Fibroblast of skin of abdomen (primary cell): ENCODE data around the gene GREB1.
"Not testable (repeated sequence)": the region's sequence is repeated elsewhere in the genome, so short reads cannot be mapped to it uniquely, and the experiment has no call there.

ENCODE experiments used
- DNase-seq: peaks from one replicate; pipeline ENCODE4 v3.0.0-alpha.2; 2013

Gene GREB1

GRCh38 chr2:11640132-11640531 lies 106.3 kb downstream of the GREB1 start:
- no peak for DNase-seq

GRCh38 chr2:11642972-11643371 lies 109.1 kb downstream of the GREB1 start:
- no peak for DNase-seq

DNA sequence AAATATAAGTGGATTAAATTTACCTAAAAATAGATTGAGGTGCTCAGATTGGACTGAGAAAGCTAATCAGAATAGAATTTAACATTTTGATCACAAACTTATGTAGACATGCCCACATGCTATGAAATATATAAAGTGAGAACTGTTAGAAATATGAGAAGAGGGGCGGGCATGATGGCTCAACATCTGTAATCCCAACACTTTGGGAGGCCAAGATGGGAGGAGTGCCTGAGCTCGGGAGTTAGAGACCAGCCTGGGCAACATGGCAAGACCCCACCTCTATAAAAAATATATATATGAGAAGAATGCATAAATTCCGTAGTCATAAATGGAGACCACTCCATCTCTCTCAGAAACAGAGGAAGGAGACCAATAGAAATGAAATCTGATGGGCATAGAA lies 110.4 kb downstream of the GREB1 start:
- DNase-seq, result no peak

- no peak for DNase-seq
These were observed 112.7 kb downstream of the GREB1 start for GRCh38 chr2:11646530-11646929.

GRCh38 chr2:11647834-11648600 lies 114.2 kb downstream of the GREB1 start:
- DNase-seq, result no peak

- no peak for DNase-seq
These were observed 115.2 kb downstream of the GREB1 start for GRCh38 chr2:11649093-11649492.

DNA sequence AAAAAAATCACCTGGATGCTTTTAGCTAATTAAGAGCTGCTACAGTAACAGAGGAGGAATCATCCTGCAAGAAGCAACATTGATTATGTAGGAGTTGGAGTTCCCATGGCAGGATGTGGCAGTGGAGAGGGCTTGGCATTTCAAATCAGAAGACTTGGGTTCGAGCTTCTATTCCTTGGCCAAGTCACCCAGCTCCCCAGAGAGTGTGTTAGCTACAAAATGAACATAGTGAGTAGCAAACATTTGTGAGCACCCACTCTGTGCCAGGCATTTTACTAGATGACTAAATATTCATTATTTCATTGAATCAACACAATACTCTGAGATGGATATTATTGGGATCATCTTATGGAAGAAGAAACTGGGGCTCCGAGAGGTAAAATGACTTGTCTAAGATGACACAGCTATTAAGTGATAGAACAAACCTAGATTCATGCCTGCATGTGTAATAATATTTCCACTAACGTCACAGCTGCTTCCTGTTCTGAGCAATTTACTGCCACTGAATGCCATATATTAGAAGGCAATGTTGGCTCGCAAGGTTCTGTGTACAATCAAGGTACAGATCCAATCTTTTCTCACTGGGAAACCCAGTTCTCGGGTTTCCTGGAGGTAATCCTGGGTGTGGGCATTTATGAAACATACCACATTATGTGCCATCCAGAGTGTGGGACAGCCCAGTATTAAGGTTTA lies 118.2 kb downstream of the GREB1 start:
- no peak for DNase-seq

DNA sequence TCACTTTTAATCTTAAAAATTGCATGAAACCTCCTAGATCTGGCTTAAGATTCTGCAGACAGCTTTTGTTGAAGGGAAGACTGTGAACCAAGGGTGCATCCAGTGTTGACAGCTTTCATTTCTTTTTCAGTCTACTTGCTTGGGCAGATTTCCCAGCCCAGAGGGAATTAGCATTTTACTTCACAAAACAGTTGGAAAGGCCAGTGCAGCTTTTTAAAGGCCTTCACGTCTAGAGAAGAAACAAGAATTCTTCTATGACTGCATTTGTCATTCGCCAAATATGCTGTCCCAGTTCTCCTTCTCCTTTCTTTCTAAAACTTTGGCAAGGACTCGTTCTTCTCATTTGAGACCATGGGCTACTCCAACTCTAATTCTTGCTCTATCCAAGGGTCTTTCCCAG lies 118.7 kb downstream of the GREB1 start:
- DNase-seq, result no peak

GRCh38 chr2:11655495-11655894 lies 121.7 kb downstream of the GREB1 start:
- DNase-seq, result no peak

GRCh38 chr2:11656252-11656651 lies 122.4 kb downstream of the GREB1 start:
- DNase-seq, result no peak

DNA sequence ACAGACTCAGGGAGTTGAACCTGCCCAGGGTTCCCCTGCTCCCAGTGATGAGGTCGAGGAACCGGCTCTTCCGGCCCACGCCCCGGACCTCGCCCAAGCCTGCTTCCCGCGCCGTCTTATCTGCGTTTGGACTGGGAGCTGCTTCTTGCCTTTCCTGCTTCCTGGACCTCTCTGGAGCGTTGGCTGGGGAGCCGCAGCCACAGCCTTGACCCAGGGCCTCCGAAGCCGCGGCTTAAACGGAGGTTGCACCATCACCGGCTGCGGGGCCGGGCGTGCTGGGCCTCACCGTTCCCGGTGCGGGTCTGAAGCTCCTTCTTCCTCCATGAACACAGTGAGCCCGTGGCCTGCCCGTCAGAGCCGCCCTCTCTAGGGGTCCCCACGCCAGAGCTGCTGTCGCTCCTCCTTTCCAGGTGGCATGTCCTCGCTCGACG lies 122.8 kb downstream of the GREB1 start:
- DNase-seq, result no peak

DNA sequence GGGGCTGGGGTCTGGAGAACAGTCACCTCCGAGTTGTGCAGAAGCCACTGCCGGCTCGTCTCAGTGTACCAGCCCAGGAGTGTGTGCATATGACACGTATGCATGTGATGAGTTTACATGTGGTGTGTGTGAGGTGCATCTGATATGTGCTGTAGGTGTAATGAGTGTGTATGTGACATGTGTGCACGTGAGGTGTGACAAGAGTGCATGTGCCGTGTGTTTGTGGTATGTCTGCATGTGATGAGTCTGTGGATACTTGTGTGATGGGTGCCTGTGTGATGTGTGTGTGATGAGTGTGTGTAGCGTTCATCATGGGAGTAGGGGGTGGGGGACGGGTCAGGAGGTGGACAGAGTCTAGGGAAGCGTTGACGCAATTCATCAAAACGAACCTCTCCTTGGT lies 123.3 kb downstream of the GREB1 start:
- no peak for DNase-seq

DNA sequence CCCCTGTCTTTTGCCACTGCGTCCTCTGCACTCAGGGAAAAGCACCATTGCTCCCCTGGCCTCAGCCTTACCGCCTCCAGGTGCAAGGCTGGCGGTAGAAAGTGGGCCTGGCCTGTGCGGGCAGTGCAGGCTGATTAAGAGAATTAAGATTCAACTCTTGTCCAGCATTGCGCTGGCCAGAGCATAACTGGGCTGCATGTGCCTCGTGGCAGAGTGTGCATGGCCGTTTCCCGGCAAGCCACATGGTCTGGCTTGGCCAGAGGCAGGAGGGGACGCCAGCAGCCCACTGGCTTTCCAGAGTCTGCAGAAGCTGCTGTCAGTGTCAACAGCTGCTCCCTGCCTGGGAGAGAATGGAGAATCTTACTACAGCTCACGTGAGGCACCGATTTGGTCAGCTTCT lies 123.8 kb downstream of the GREB1 start:
- no peak for DNase-seq

- DNase-seq, result no peak
These were observed 124.6 kb downstream of the GREB1 start for GRCh38 chr2:11658208-11659114.

DNA sequence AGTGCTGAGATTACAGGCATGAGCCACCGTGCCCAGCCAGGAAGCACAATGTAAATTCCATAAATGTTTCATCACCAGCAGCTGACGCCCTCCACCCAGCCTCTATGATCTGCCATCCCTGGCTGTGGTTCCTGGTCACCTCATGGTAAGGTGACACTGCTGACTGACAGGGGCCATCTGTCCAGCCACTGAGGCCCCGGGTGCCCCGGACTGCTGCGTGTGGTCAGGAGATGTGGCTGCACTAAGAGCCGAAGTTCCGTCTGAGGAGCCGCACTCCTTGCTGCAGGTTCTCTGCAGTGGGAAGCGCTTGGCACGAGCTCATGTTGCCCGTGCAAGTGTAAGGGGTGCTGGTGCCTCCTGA lies 125.2 kb downstream of the GREB1 start:
- no peak for DNase-seq

- DNase-seq, result no peak
These were observed 126.0 kb downstream of the GREB1 start for GRCh38 chr2:11659851-11660250.

DNA sequence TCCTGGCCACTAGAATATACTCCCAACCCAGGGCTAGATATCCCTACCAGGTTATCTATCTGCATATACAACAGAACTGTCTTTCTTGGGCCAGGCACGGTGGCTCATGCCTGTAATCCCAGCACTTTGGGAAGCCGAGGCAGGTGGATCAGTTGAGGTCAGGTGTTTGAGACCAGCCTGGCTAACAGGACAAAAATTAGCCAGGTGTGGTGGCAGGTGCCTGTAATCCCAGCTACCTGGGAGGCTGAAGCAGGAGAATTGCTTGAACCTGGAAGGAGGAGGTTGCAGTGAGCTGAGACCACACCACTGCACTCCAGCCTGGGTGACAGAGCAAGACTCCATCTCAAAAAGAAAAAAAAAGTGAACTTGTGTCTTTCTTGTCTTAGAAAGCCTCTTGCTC lies 126.6 kb downstream of the GREB1 start:
- DNase-seq, result not testable (repeated sequence)

GRCh38 chr2:11661891-11662435 lies 128.1 kb downstream of the GREB1 start:
- DNase-seq, result no peak

GRCh38 chr2:11662882-11663281 lies 129.0 kb downstream of the GREB1 start:
- no peak for DNase-seq

GRCh38 chr2:11663427-11663826 lies 129.6 kb downstream of the GREB1 start:
- DNase-seq, result no peak

DNA sequence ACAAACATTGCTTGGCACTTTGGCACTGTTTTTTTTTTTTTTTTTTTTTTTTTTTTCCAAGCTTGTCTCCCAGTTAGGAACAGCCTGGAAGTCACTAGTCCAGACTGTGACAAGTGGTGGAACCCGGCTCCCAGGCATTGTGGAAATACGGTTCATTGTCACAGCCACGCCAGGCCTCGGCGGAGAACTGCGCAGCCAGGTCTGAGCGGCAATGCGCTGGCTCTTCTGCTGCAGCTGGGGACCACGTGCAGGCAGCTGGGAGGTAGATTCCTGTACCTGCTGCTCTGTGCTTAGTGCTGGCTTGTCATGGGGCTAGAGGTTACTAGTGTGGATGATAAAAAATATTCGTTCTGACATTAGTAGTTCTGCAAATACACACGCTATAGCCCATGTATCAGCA lies 131.2 kb downstream of the GREB1 start:
- no peak for DNase-seq

- no peak for DNase-seq
These were observed 131.9 kb downstream of the GREB1 start for GRCh38 chr2:11665510-11666362.
